AG04449 (cell line): ENCODE measurements around the gene GPX2.
A peak's percentile ranks its signal among the peaks of the same experiment; 100 is the strongest.

ENCODE experiments used
- CTCF ChIA-PET: fragments of 350-600 bp; formaldehyde crosslinking; extraction: SDS; loops from one replicate; lab custom pipeline; 2021; ENCODE audit warnings: antibody characterized with exemption; lab: Yijun Ruan, JAX
- POLR2A ChIA-PET: fragments of 400-600, 350-600 bp; formaldehyde crosslinking; extraction: SDS; loops from one replicate; lab custom pipeline; 2020; ENCODE audit warnings: antibody characterized with exemption, inconsistent platforms; lab: Yijun Ruan, JAX
- DNase-seq: peaks from one replicate; pipeline ENCODE4 v3.0.0-alpha.2; 2010; ENCODE audit warnings: low read depth, low spot score
- H3K4me3 ChIP-seq: 2 replicates; pipeline ENCODE4 v1.5.1; 2011; ENCODE audit warnings: low read depth, mild to moderate bottlenecking, control low read depth, low read length
- CTCF ChIP-seq: IDR thresholded peaks from one replicate; pipeline ENCODE4 v1.5.1; 2011; ENCODE audit warnings: mild to moderate bottlenecking, moderate library complexity, low read length, control low read depth, inconsistent platforms; ENCODE audit not compliant: insufficient read depth; ENCODE audit errors: missing control alignments

GPX2 gene

DNA sequence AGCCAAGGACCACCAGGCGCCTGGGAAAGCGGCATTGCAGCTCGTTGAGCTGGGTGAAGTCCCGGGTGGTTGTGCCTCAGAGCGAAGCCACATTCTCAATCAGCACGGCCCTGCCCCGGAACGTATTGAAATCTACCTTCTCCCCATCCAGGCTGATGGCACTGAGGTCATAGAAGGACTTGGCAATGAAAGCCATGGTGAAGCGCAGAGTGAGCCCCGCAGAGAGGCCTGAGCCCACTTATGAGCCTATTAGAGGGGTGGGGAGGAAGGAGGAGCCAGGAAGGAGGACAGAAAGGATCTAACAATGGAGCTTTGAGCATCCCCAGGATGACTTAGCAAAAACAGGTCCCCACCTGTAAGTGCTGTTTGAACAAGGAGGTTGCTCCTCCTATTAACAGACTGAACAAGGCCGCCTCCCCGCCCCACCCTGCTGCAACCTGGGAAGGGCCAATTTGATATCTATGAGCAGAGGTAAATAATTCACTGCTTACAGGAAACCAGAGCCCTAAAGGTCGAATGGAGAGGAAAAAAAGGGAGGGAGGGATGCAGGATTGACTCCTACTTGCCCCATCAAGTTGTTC lies at the start of gene GPX2:
Gene GPX2 (minus strand): TSS at position 215 of the 581 bp plus-strand sequence. CDS start 19 bp downstream, at position 196.
- H3K4me3 ChIP-seq = no peak within 1 kb of the TSS
- ChIA-PET CTCF (interaction anchor here (1.0 kb wide), 1 partner anchor 16 kb away, joined by 3 read pairs; no protein-coding TSS in a partner anchor), POLR2A (no interaction called here)
- no peak for TF ChIP-seq CTCF
- DNase-seq = no peak

DNA sequence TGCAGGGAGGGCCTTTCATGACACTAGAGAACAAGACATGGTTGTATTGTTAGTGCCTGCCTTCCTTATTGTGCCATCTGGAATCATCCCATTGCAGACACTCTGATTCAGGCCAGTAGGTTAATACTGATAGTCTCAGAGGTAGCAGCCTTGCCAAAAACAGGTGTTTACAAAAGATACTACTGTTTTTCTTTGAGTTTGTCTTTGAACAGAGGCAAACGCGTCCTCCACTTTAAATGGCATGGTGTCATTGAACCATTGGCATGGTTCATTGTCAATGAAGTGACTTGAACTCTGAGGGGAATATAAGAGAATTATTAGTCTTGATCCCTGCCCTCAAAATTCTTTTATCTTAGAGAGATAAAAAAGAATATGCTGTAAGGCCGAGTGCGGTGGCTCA lies 48.4 kb upstream of the GPX2 start:
- CTCF ChIA-PET = interaction anchor here (11.9 to 16.5 kb wide), 2 partner anchors 14 to 29 kb away, joined by 186 to 277 read pairs; no protein-coding TSS in a partner anchor
- H3K4me3 ChIP-seq = no peak overlapping the region
- POLR2A ChIA-PET = no interaction called here
- no peak for DNase-seq
- no peak for TF ChIP-seq CTCF

DNA sequence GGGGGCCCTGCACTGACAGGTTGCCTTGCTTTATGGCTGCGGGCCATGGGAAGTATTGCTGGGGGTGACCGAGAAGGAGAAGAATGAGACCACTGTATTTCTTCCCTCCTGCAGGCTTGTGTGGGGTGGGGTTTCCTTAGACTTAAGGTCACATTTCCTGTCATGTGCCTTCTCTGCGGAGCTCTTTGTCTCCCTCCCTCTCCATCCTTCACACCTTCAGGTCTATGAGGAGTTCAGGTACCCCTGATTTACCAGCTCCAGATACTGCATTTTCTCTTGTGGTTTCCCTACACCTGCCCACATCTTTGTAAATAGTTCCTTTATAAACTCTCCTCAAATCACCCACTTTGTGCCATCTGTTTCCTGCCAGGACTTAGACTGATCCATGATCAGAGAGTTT lies 47.8 kb upstream of the GPX2 start:
- TF ChIP-seq CTCF = no peak
- DNase-seq = no peak
- CTCF ChIA-PET = interaction anchor here (1.2 to 16.5 kb wide), 3 partner anchors 15 to 174 kb away, joined by 3 to 277 read pairs (median 186); no protein-coding TSS in a partner anchor
- H3K4me3 ChIP-seq = no peak overlapping the region
- POLR2A ChIA-PET = no interaction called here

DNA sequence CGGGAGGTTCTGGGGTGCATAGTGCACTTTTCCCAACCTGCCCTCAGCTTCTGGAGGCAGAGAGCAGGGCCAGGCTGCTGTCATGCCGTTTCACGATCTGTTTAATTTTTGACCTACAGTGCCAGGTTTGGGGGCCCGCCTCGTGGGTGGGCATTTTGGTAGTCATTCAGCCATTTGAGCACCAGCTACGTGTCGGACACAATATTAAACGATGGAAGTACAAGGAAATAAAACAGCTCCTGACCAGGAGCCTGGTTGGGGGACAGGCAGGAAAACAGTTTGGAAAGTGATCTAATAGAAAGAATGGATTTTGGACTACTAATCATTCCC lies 44.9 kb upstream of the GPX2 start:
- TF ChIP-seq CTCF = no peak
- ChIA-PET POLR2A (interaction anchor here (1.0 to 1.9 kb wide), 4 partner anchors 14 to 170 kb away, joined by 3 to 14 read pairs (median 7); partner anchors contain the start of gene CHURC1), CTCF (interaction anchor here (0.9 to 16.5 kb wide), 10 partner anchors 8 to 973 kb away, joined by 3 to 277 read pairs (median 7); partner anchors contain the start of gene RAB15)
- H3K4me3 ChIP-seq = peak overlapping the region; percentile 75
- DNase-seq = no peak

DNA sequence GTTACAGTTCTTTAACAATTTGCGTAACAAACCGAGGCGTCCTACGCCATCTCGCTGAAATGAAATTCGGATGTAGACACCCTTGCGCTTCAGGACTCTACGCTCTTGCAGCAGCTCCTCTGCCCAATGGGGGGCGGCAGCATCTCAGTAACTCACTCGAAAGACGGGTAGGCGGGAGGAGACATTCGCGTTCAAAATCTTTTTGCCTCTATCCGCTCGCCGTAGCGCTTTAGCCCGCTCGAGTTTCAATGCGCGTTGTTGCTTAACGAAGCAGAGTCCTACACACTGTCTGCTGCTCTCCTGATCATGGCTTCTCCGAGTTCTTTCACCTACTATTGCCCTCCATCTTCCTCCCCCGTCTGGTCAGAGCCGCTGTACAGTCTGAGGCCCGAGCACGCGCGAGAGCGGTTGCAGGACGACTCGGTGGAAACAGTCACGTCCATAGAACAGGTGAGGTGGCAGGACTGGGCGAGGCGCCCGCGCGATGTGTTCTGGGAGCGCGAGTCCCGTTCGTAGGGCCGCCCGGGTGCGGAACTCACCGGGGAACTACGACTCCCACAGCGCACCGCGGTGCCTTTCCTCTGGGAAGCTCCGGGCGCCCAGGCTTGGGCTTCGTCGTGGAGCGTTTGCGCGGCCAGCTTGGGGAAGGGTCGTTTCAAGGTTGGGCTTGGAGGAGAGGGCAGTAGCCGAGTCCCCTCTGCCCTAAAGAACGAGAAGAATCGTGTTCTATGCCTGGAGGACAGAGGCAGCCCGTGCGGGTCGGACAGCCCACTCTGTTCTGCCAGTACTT lies 44.3 kb upstream of the GPX2 start, which contains the start of gene FNTB:
Gene FNTB (plus strand): TSS at position 248 of the 790 bp plus-strand sequence. CDS start 59 bp downstream, at position 307.
- peak within 1 kb of the TSS; percentile 75 for H3K4me3 ChIP-seq
- CTCF ChIA-PET = interaction anchor here (0.6 to 16.5 kb wide), 15 partner anchors 8 to 974 kb away, joined by 3 to 277 read pairs (median 4); partner anchors contain the start of gene RAB15
- peak; percentile 88 for DNase-seq
- peak; percentile 89 for TF ChIP-seq CTCF
- POLR2A ChIA-PET = interaction anchor here (0.5 to 1.9 kb wide), 9 partner anchors 12 to 1032 kb away, joined by 3 to 14 read pairs (median 4); no protein-coding TSS in a partner anchor
